ENCODE results near the gene TTC12. TPM values are rescaled to one million over a fixed set of nuclear protein-coding genes. Genes with fewer than 3 reads are reported as not detected.
"Not testable (repeated sequence)": the region's sequence is repeated elsewhere in the genome, so short reads cannot be mapped to it uniquely, and the experiment has no call there.

The TTC12 gene
- total and polyA plus RNA-seq, 2 of the 4 experiments (the other 2 are of a cell fraction): 10.0 to 14.7 TPM

- H3K56ac ChIP-seq (ENCODE audit: extremely low read depth, insufficient read depth, low read length): no peak overlapping the region
- H3K27me3 ChIP-seq (ENCODE audit: control insufficient read depth, insufficient read depth, low read length): peaks cover 4% of the 10 kb centered on the region
- ATAC-seq (ENCODE audit: low read depth) (no peak), DNase-seq (no peak)
- no peak overlapping the region for H3K14ac ChIP-seq (replicated peaks; ENCODE audit: low read depth, low read length)
- no peak overlapping the region for H3K4me2 ChIP-seq (ENCODE audit: low read depth, low read length)
- TF ChIP-seq RCOR1 (IDR thresholded peaks at IDR 0.05; ENCODE audit: insufficient replicate concordance, low read length) (no peak), MXI1 (IDR thresholded peaks at IDR 0.05; ENCODE audit: borderline replicate concordance, low read depth, low read length) (no peak), SMC3 (IDR thresholded peaks at IDR 0.05; ENCODE audit: low read depth, low read length) (no peak), ELK1 (IDR thresholded peaks at IDR 0.05; ENCODE audit: borderline replicate concordance, low read depth, low read length) (no peak)
- no peaks in the 10 kb centered on the region for H3K36me3 ChIP-seq (ENCODE audit: control insufficient read depth, insufficient read depth, low read length)
- no peak overlapping the region for H4K91ac ChIP-seq (ENCODE audit: insufficient read depth, low read depth, low read length)
- H3K27ac ChIP-seq (ENCODE audit: insufficient read depth, low read length): no peak overlapping the region
- no peak overlapping the region for H2AFZ ChIP-seq (replicated peaks; ENCODE audit: low read length, poor library complexity)
- H2BK15ac ChIP-seq (ENCODE audit: low read depth, low read length): no peak overlapping the region
- no peaks in the 10 kb centered on the region for H3K9me1 ChIP-seq (ENCODE audit: insufficient read depth, low read length)
- no CpG with 5 or more reads among the region's 2 CpGs for WGBS, 2 experiments (ENCODE audit: extremely low coverage in 2 of 2, insufficient read length in 1 of 2)
- H2AK5ac ChIP-seq (ENCODE audit: low read depth, low read length): no peak overlapping the region
- H2AK9ac ChIP-seq (replicated peaks; ENCODE audit: low read depth, low read length, poor library complexity): no peak overlapping the region
- H2BK120ac ChIP-seq (ENCODE audit: low read depth, low read length): no peak overlapping the region
- no peak overlapping the region for H4K8ac ChIP-seq (ENCODE audit: low read depth in 2 of 2, low read length in 2 of 2)
- no peak overlapping the region for H2BK20ac ChIP-seq (ENCODE audit: low read depth, low read length)
- POLR2A ChIA-PET (ENCODE audit: unreplicated experiment): interaction anchor here (0.5 kb wide), 1 partner anchor 520 kb away, joined by 3 read pairs; no protein-coding TSS in a partner anchor
- no peaks in the 10 kb centered on the region for H3K9me3 ChIP-seq (ENCODE audit: control insufficient read depth, insufficient read depth, low read length)
- H3K9ac ChIP-seq (ENCODE audit: low read depth, low read length): no peak overlapping the region
- no peak overlapping the region for H3K4ac ChIP-seq (ENCODE audit: low read depth, low read length)
- no peaks in the 10 kb centered on the region for H4K20me1 ChIP-seq (ENCODE audit: insufficient read depth, low read length)
- H2BK5ac ChIP-seq (ENCODE audit: low read depth, low read length, poor library complexity, severe bottlenecking): no peak overlapping the region
- no peak overlapping the region for H3K23ac ChIP-seq (ENCODE audit: low read depth, low read length)
- dilution Hi-C loops (cut with HindIII; ENCODE audit: low sequenced_read_pairs, unreplicated experiment) (no loop called here), intact Hi-C loops (cut with micrococcal nuclease) (no loop called here), in situ Hi-C loops (cut with MboI; ENCODE audit: low sequenced_read_pairs) (loop anchor here (25.0 kb wide), 1 partner anchor 1184 kb away; no protein-coding TSS in a partner anchor)
- no peak overlapping the region for H3K4me3 ChIP-seq (ENCODE audit: insufficient read depth, low read depth, low read length)
- H3K79me1 ChIP-seq (ENCODE audit: low read depth in 1 of 2, low read length in 2 of 2): no peaks in the 10 kb centered on the region
- H4K5ac ChIP-seq (ENCODE audit: low read depth, low read length): no peak overlapping the region
- BruUV-seq (replicated peaks): no TSS peak
- no peak overlapping the region for H3K18ac ChIP-seq (ENCODE audit: low read depth, low read length)
- CTCF ChIA-PET: interaction anchor here (0.7 kb wide), 2 partner anchors 502 to 708 kb away, joined by 3 read pairs; no protein-coding TSS in a partner anchor
- H3K4me1 ChIP-seq (ENCODE audit: control insufficient read depth, insufficient read depth, low read length): no peaks in the 10 kb centered on the region
Measured at GRCh38 chr11:113296447-113297205, 17.8 kb upstream of the TTC12 start.

GRCh38 chr11:113298496-113298895 is 15.9 kb upstream of the TTC12 start:
- H2AK5ac ChIP-seq (ENCODE audit: low read depth, low read length); H3K23ac ChIP-seq (ENCODE audit: low read depth, low read length); H3K56ac ChIP-seq (ENCODE audit: extremely low read depth, insufficient read depth, low read length); ATAC-seq (ENCODE audit: low read depth); H4K5ac ChIP-seq (ENCODE audit: low read depth, low read length); intact Hi-C loops (cut with micrococcal nuclease); H2BK15ac ChIP-seq (ENCODE audit: low read depth, low read length); BruUV-seq (replicated peaks); H2AK9ac ChIP-seq (replicated peaks; ENCODE audit: low read depth, low read length, poor library complexity); H2BK5ac ChIP-seq (ENCODE audit: low read depth, low read length, poor library complexity, severe bottlenecking); H3K4me1 ChIP-seq (ENCODE audit: control insufficient read depth, insufficient read depth, low read length); CTCF ChIA-PET; H3K14ac ChIP-seq (replicated peaks; ENCODE audit: low read depth, low read length); H2AFZ ChIP-seq (replicated peaks; ENCODE audit: low read length, poor library complexity); dilution Hi-C loops (cut with HindIII; ENCODE audit: low sequenced_read_pairs, unreplicated experiment); H4K91ac ChIP-seq (ENCODE audit: insufficient read depth, low read depth, low read length); H4K20me1 ChIP-seq (ENCODE audit: insufficient read depth, low read length); H2BK120ac ChIP-seq (ENCODE audit: low read depth, low read length); POLR2A ChIA-PET (ENCODE audit: unreplicated experiment); H3K27me3 ChIP-seq (ENCODE audit: control insufficient read depth, insufficient read depth, low read length); H3K9me1 ChIP-seq (ENCODE audit: insufficient read depth, low read length); H3K4me3 ChIP-seq (ENCODE audit: insufficient read depth, low read depth, low read length); H2BK20ac ChIP-seq (ENCODE audit: low read depth, low read length); H3K36me3 ChIP-seq (ENCODE audit: control insufficient read depth, insufficient read depth, low read length); H3K4me2 ChIP-seq (ENCODE audit: low read depth, low read length); H3K9me3 ChIP-seq (ENCODE audit: control insufficient read depth, insufficient read depth, low read length); H3K9ac ChIP-seq (ENCODE audit: low read depth, low read length); H4K8ac ChIP-seq (ENCODE audit: low read depth in 2 of 2, low read length in 2 of 2); H3K79me1 ChIP-seq (ENCODE audit: low read depth in 1 of 2, low read length in 2 of 2); H3K18ac ChIP-seq (ENCODE audit: low read depth, low read length); DNase-seq; H3K27ac ChIP-seq (ENCODE audit: insufficient read depth, low read length); H3K4ac ChIP-seq (ENCODE audit: low read depth, low read length): not testable (repeated sequence)
- in situ Hi-C loops (cut with MboI; ENCODE audit: low sequenced_read_pairs): loop anchor here (25.0 kb wide), 1 partner anchor 1186 kb away; no protein-coding TSS in a partner anchor
- no CpG with 5 or more reads among the region's 3 CpGs for WGBS, 2 experiments (ENCODE audit: extremely low coverage in 2 of 2, insufficient read length in 1 of 2)

Measured in IMR-90 (cell line).